ENCODE measurements around the gene PAGR1. TPM values are rescaled to one million over a fixed set of nuclear protein-coding genes. Genes with fewer than 3 reads are reported as not detected.

Gene PAGR1
- total and polyA plus RNA-seq, 7 donors, result 9.4 to 36.8 (median 14.2) TPM

GRCh38 chr16:29811170-29811895, 4.6 kb upstream of the PAGR1 start:
- DNase-seq, result peak; percentile 96 to 98
- H3K4me1 ChIP-seq, result peaks cover 46% of the 10 kb centered on the region
- WGBS, 3 donors, result 0 to 1% (median 0%) methylated on average over 20 to 31 of the region's 31 CpGs

GRCh38 chr16:29811896-29812665, 3.9 kb upstream of the PAGR1 start, which contains the start of gene PRRT2:
PRRT2 (plus strand) TSS chr16:29812193; CDS start chr16:29813055, 862 bp downstream.
- peak; percentile 68 to 77 for DNase-seq
- Histone ChIP-seq H3K9me3 (no peaks in the 10 kb centered on the region), H3K27me3 (ENCODE audit: insufficient read depth in 3 of 3, low read length in 2 of 3) (no peaks in the 10 kb centered on the region), H3K36me3 (ENCODE audit: insufficient read depth in 1 of 2, low read depth in 1 of 2) (peaks cover 0 to 19% of the 10 kb centered on the region in 2 donors), H3K4me1 (peaks cover 47% of the 10 kb centered on the region), H3K4me3 (peak within 1 kb of the TSS; percentile 74), H3K27ac (peak within 1 kb of the TSS; percentile 89)
- no peak for ATAC-seq
- WGBS, 3 donors, result 7 to 11% (median 8%) methylated on average over 41 to 69 of the region's 69 CpGs
- TF ChIP-seq CTCF (IDR thresholded peaks at IDR 0.05), result no peak
- intact Hi-C loops (cut with DNase I), result no loop called here

More at GRCh38 chr16:29811170-29811895, 4.6 kb upstream of the PAGR1 start:
- Histone ChIP-seq H3K27ac (peak overlapping the region; percentile 89), H3K9me3 (no peaks in the 10 kb centered on the region), H3K36me3 (ENCODE audit: insufficient read depth in 1 of 2, low read depth in 1 of 2) (peaks cover 0 to 19% of the 10 kb centered on the region in 2 donors), H3K27me3 (ENCODE audit: insufficient read depth in 3 of 3, low read length in 2 of 3) (no peaks in the 10 kb centered on the region), H3K4me3 (peak overlapping the region; percentile 74)
- peak; percentile 78 to 81 (median 78) for ATAC-seq
- intact Hi-C loops (cut with DNase I), result no loop called here
- TF ChIP-seq CTCF (IDR thresholded peaks at IDR 0.05), result no peak

- no peak for TF ChIP-seq CTCF (IDR thresholded peaks at IDR 0.05)
- Histone ChIP-seq H3K4me3 (peak overlapping the region; percentile 74), H3K27ac (no peak overlapping the region), H3K9me3 (no peaks in the 10 kb centered on the region), H3K36me3 (ENCODE audit: insufficient read depth in 1 of 2, low read depth in 1 of 2) (peaks cover 0 to 24% of the 10 kb centered on the region in 2 donors), H3K27me3 (ENCODE audit: insufficient read depth in 3 of 3, low read length in 2 of 3) (no peaks in the 10 kb centered on the region), H3K4me1 (peaks cover 49% of the 10 kb centered on the region)
- DNase-seq, result no peak
- no peak for ATAC-seq
- intact Hi-C loops (cut with DNase I), result no loop called here
- 81 to 84% (median 83%) methylated on average over 9 of the region's 9 CpGs for WGBS, 3 donors
Measured at GRCh38 chr16:29812754-29813643, 3.0 kb upstream of the PAGR1 start.

GRCh38 chr16:29813644-29814562, 2.0 kb upstream of the PAGR1 start:
- no peaks in the 10 kb centered on the region for H3K27me3 ChIP-seq (ENCODE audit: insufficient read depth in 3 of 3, low read length in 2 of 3)
- H3K36me3 ChIP-seq (ENCODE audit: insufficient read depth in 1 of 2, low read depth in 1 of 2), result peaks cover 0 to 28% of the 10 kb centered on the region in 2 donors
- no peak overlapping the region for H3K4me3 ChIP-seq
- DNase-seq, result no peak
- H3K27ac ChIP-seq, result no peak overlapping the region
- no peak for ATAC-seq
- TF ChIP-seq CTCF (IDR thresholded peaks at IDR 0.05), result no peak
- no peaks in the 10 kb centered on the region for H3K9me3 ChIP-seq
- 80 to 84% (median 83%) methylated on average over 23 to 24 of the region's 24 CpGs for WGBS, 3 donors
- intact Hi-C loops (cut with DNase I), result no loop called here
- H3K4me1 ChIP-seq, result peaks cover 40% of the 10 kb centered on the region

Data from psoas muscle (tissue), 8 donors.